ENCODE results near the gene SVOPL. TPM values are rescaled to one million over a fixed set of nuclear protein-coding genes. Genes with fewer than 3 reads are reported as not detected.

SVOPL gene
- total RNA-seq, 1 experiment from 2014 or later: 1.1 TPM

- no peak overlapping the region for H4K91ac ChIP-seq (ENCODE audit: insufficient read length, low read depth, low read length)
- H3K79me2 ChIP-seq (ENCODE audit: insufficient read depth, low read length): peaks cover 2% of the 10 kb centered on the region; the same call in 1 of the 2 replicates
- no peak overlapping the region for H3K56ac ChIP-seq (ENCODE audit: insufficient read length, low read depth, low read length)
- H2BK20ac ChIP-seq (ENCODE audit: low read depth, low read length, poor library complexity, severe bottlenecking): no peak overlapping the region
- no peak overlapping the region for H2BK12ac ChIP-seq (ENCODE audit: insufficient read length, low read depth, low read length)
- no peak overlapping the region for H4K5ac ChIP-seq (ENCODE audit: insufficient read length, low read depth, low read length)
- H2BK5ac ChIP-seq (ENCODE audit: insufficient read length, low read length): no peak overlapping the region
- H4K20me1 ChIP-seq (ENCODE audit: control insufficient read depth, insufficient read depth, insufficient read length): no peaks in the 10 kb centered on the region
- Mint-ChIP-seq H3K4me1 (peaks cover 0 to 2% of the 10 kb centered on the region in 2 experiments; a peak in 1 of 4 replicates), H3K36me3 (ENCODE audit: insufficient read depth in 1 of 3, low read depth in 3 of 3) (peaks cover 85 to 96% (median 93%) of the 10 kb centered on the region in 3 experiments), H3K4me3 (no peak overlapping the region), H3K27me3 (ENCODE audit: low read depth) (no peaks in the 10 kb centered on the region; the same call in 1 of the 2 replicates), H3K27ac (peak overlapping the region in 2 of 3 experiments; percentile 21 to 73; a peak in 3 of 7 replicates), H3K9me3 (peaks cover 4 to 7% of the 10 kb centered on the region in 2 experiments; a peak in 4 of 5 replicates)
- H3K18ac ChIP-seq (ENCODE audit: insufficient read length, low read depth, low read length): no peak overlapping the region
- H2BK15ac ChIP-seq (ENCODE audit: low read depth, low read length): no peak overlapping the region
- no peak overlapping the region for H3K4ac ChIP-seq (ENCODE audit: low read depth, low read length)
- H3K9me3 ChIP-seq (ENCODE audit: control insufficient read depth, low read depth, low read length): peaks cover 4% of the 10 kb centered on the region
- H2AFZ ChIP-seq (ENCODE audit: low read length): no peak overlapping the region
- no peak overlapping the region for H2BK120ac ChIP-seq (ENCODE audit: low read depth, low read length, poor library complexity, severe bottlenecking)
- no peak overlapping the region for H3T11ph ChIP-seq (ENCODE audit: low read length)
- H3K27me3 ChIP-seq (ENCODE audit: insufficient read depth, low read length): no peaks in the 10 kb centered on the region
- no peaks in the 10 kb centered on the region for H3K23me2 ChIP-seq (ENCODE audit: insufficient read length, low read depth, low read length, poor library complexity, severe bottlenecking)
- H3K79me1 ChIP-seq (ENCODE audit: insufficient read depth, low read depth, low read length, poor library complexity, severe bottlenecking): peaks cover 15% of the 10 kb centered on the region
- no peak for DNase-seq
- H3K27ac ChIP-seq (ENCODE audit: insufficient read length, low read depth, low read length): no peak overlapping the region
- no CpG with 5 or more reads among the region's 1 CpG for WGBS (ENCODE audit: extremely low coverage, insufficient read length, low lambda C conversion rate)
- no peak overlapping the region for H3K23ac ChIP-seq (ENCODE audit: insufficient read length, low read depth, low read length)
- H3K9ac ChIP-seq (ENCODE audit: extremely low read depth, insufficient read length, low read length): no peak overlapping the region
- no peak for TF ChIP-seq CTCF (conservative IDR thresholded peaks at IDR 0.05)
- H2AK5ac ChIP-seq (ENCODE audit: insufficient read length, low read length): no peak overlapping the region
- H3K4me1 ChIP-seq (ENCODE audit: insufficient read depth, low read length): no peaks in the 10 kb centered on the region
- no peak overlapping the region for H3K14ac ChIP-seq (ENCODE audit: insufficient read depth, low read length)
- no peak overlapping the region for H3K4me2 ChIP-seq (ENCODE audit: insufficient read depth, insufficient read length, low read length)
- no peak overlapping the region for H4K8ac ChIP-seq (replicated peaks; ENCODE audit: insufficient read length, low read depth, low read length)
These were observed 152.1 kb downstream of the SVOPL start for GRCh38 chr7:138549082-138549481.
